HG03103 (cell line): ENCODE measurements around the gene FOXG1.

Experiments used
- ATAC-seq: cut with Tn5 transposase; IDR thresholded peaks from one replicate; pipeline ENCODE4 v1.9.1; 2021; ENCODE audit warnings: low read depth; ENCODE audit not compliant: unreplicated experiment

Gene FOXG1

DNA sequence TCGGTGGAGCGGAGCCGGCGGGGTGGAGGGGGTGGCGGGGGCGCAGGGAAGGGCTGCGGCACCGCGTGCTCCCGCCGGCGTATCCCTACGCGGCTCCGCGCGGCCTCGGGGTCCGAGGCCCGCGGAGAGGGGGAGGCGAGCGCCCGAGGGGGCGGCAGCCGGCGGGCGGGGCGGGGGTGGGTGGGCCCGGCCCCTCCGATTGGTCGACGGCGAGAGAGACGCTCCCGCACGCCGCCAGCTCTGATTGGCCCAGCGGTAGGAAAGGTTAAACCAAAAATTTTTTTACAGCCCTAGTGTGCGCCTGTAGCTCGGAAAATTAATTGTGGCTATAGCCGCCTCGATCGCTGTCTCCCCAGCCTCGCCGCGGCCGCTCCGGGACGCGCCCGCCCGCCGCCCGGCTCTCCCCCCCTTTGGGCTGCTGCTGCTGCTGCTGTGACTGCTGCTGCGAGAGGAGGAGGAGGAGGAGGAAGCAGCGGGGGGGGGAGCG, at the start of gene FOXG1:
Gene FOXG1, plus strand, starts transcription at position 319 of the 487 bp plus-strand sequence. CDS start 493 bp downstream, outside the sequence.
- no peak for ATAC-seq

- ATAC-seq, result no peak
These were observed 47.5 kb upstream of the FOXG1 start for GRCh38 chr14:28719130-28719529.

GRCh38 chr14:28731358-28731757, 35.2 kb upstream of the FOXG1 start:
- no peak for ATAC-seq

- no peak for ATAC-seq
These were observed 24.3 kb upstream of the FOXG1 start for GRCh38 chr14:28742171-28742846.

- no peak for ATAC-seq
These were observed 22.5 kb upstream of the FOXG1 start for GRCh38 chr14:28744126-28744525.

GRCh38 chr14:28745176-28745575, 21.4 kb upstream of the FOXG1 start:
- ATAC-seq, result no peak

- ATAC-seq, result no peak
These were observed 20.3 kb upstream of the FOXG1 start for GRCh38 chr14:28746247-28746646.

DNA sequence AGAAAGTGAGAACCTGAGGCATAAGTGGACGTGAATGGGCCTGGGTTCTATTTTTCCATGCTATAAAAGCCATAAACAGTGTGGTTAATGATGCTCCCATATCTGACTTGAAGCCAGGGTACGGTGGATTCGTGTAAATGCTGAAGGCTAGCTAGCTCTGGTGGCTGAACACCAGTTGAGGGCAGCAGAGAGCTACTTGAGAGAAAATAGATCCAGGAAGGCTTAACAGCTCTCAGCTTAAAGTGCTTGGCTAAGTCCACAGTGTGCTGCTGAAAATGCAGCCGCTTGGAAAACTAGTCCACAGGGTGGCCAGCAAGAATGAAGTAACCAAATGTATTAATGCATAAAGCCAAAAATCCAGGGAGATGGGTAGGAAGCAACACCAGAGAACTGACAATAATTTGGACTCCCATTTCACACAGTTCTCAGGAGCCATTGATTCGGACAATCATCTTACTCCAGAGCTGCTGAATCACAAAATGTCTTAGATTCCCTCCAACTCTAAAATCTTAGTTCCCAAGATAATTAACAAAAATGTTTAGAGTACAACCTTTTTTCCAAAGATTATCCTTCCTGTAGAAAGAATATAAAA, 15.0 kb upstream of the FOXG1 start:
- ATAC-seq, result peak; percentile 59

- no peak for ATAC-seq
These were observed 12.2 kb upstream of the FOXG1 start for GRCh38 chr14:28754209-28754985.

- no peak for ATAC-seq
These were observed 11.3 kb upstream of the FOXG1 start for GRCh38 chr14:28755198-28755815.

GRCh38 chr14:28755884-28756268, 10.7 kb upstream of the FOXG1 start:
- ATAC-seq, result no peak

DNA sequence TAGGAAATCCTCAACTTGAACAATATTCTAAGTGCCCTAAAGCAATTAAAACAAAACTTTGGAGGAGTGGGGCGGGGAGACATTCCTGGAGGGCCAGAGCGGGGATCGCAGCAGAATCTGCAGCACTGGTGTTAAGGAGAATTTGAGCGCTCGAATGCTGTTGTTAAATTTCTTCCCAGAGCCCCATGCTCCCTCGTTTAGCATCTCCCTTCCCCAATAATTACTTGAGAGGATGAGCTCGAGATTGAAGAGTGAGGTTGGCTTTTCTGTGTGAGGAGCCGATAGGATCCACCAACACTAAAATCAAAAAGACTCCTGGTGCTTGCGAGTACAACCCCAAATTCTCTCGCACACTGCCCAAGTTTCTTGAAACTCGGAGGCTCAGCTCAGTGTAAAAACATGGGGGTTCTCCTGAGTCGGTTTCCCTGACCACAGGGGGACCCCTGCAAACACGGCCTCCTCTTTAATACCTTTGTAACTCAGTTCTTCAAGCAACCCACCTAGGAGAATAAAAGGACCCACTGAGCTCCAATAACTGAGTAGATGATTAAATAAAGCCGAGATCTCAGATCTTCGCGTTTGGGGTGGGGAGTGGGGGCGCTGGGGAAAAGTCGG, 10.2 kb upstream of the FOXG1 start:
- no peak for ATAC-seq

DNA sequence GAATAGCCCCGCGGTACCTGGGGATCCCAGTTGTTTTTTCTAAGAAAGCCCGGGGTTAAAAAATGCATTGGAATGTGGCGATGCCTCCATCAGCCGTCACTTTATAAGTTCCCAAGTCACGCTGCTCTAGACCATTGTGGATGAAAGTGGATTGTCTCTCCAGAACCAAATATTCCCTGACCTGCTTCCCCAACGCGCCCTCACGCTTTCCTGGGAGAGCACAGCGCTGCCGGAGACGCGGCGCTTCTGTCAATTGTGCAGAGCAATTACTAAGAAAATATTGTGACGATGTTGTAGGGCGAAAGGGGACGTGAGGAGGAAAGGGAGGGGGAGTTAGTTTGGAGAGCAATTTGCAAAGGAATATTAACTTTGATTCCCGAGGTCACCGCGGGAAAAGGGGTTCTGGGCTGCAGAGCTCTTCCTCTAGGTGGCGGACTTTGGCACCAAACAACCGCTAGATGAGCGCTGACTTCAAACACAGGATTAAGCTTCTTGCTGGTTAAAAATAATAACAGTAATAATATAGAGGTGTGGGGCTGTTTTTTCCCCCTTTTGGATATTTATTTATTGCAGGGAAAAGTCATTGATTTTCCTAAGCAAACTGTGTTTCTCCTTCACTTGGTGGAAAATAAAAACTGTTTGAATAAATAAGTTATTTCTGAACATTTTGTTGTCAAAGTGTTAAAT, 9.6 kb upstream of the FOXG1 start:
- no peak for ATAC-seq

DNA sequence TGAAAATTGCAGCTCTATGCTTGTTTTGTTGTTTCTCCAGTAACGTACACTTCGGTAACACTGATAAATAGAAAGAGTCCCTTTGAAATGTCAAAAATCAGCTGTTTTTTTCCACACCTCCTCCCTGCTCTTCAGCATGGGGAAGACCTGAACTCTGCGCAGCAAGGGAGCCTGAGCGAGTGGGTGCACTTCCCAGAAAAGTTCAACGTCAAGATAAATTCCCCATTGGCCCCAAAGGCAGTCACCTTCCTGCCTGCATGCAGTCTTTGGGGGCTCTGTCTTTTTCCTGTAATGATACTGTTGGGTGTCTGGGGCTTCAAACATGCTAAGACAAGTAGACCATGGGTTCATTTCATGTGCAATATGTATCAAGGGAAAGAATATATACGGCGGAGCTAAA, 8.8 kb upstream of the FOXG1 start:
- no peak for ATAC-seq

DNA sequence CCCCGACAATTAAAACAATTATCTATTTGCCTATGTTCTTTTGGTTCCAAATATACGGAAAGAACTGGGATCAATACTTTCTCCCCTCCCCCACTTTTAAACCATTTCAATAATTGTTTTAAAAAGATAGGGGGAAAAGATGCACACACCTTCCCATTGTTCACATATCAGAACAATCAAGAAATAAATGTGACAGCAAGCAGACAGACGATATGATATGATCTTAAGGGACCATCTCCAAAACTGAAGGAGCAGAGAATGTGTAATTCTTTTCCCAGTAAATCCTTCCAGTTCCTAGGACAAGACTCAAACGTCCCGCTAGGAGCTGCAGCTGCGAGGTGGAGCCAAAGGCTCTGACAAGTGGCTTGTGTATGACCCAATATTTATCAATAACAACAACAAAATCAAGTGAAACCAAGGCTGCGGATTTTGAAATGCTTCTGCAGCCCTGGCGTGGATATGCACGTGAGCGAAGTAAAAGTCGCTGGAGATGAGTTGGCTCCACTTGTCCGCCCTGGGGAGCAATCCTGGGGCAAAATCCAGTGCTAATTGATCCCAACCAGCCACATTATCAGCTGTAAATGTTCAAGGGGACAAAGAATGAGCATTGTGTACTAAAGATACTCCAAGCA, 8.2 kb upstream of the FOXG1 start:
- no peak for ATAC-seq

DNA sequence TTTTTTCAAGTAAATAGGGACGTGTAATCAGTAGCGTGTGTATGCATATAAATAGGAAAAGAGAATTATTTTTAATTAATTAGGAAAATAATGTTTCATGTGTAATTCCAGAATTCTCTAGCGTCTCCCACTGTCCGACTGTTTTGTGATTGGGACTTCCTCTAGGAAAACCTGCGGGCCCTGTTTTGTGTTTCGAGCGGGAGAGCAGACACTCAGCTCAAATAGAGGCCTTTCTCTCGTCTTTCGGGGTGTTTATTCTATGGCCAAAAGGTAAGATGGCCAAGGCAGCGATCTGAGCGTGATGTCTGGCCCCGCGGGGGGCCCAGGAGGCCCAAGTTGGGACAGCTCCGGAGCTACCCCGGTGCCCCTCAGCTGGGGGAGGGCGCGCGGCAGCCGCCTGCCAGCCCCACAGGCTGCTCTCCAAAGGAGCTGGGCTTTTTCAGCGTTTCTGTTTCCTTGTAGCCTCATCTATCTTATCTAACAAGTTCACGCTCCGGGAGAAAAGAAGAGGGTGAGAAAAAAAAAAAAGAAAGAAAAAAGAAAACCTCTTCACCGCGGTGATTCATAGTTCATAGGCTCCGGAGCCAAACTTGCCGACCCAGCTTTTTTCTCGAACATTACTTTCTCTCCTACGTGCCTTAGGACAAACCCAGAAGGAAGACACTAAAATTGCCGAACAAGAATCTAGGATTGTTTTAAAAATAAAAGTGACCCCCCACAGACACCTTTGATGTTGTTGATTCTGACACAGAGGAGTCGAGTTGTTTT, 7.5 kb upstream of the FOXG1 start:
- ATAC-seq, result no peak

- no peak for ATAC-seq
These were observed 6.8 kb upstream of the FOXG1 start for GRCh38 chr14:28759653-28760313.

DNA sequence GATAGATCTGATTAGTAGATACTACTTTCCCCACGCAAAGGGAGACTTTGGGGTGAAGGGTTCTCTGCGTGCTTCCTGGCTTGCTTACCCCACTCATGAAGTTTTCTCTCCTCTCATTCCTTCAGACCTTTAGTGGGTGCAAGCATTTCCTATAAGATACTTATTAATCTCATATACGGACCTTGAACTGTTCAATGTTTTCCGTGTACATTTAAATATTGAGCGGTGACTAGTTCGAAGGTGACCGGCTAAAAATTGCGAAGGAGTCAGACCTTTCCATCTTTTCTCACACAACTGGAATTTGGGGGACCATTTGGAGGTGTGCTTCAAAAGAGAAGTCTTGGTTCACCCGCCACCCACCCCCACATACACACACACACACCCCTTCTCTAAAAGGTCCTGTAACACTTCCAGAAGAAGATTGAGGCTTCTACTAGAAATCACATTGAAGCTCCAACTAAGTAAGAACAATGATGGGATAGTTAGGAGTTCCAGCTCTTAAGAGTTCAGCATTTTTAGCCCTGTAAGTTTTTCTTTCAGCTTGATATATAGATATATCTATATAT, 6.1 kb upstream of the FOXG1 start:
- no peak for ATAC-seq
